GM12891 (cell line): ENCODE data around the gene SIN3B.

Source experiments
- PAX5 ChIP-seq: IDR thresholded peaks from 2 replicates; pipeline ENCODE4 v1.6.1; 2011; ENCODE audit warnings: low read length, moderate library complexity, mild to moderate bottlenecking; ENCODE audit not compliant: insufficient read depth, severe bottlenecking
- POLR2A ChIP-seq: IDR thresholded peaks from 2 replicates; pipeline ENCODE4 v1.6.1; 2011; ENCODE audit warnings: low read depth, low read length, control low read depth
- POLR2AphosphoS5 ChIP-seq: IDR thresholded peaks from 2 replicates; pipeline ENCODE4 v1.6.1; 2011; ENCODE audit warnings: low read depth, low read length, control low read depth
- POU2F2 ChIP-seq: IDR thresholded peaks from 2 replicates; pipeline ENCODE4 v1.6.1; 2011; ENCODE audit warnings: low read depth, mild to moderate bottlenecking, control low read depth, low read length, moderate library complexity
- SPI1 ChIP-seq: IDR thresholded peaks from 2 replicates; pipeline ENCODE4 v1.6.1; 2011; ENCODE audit warnings: low read depth, low read length, control low read depth
- TAF1 ChIP-seq: IDR thresholded peaks from 2 replicates; pipeline ENCODE4 v1.6.1; 2011; ENCODE audit warnings: low read depth, low read length, control low read depth

DNA sequence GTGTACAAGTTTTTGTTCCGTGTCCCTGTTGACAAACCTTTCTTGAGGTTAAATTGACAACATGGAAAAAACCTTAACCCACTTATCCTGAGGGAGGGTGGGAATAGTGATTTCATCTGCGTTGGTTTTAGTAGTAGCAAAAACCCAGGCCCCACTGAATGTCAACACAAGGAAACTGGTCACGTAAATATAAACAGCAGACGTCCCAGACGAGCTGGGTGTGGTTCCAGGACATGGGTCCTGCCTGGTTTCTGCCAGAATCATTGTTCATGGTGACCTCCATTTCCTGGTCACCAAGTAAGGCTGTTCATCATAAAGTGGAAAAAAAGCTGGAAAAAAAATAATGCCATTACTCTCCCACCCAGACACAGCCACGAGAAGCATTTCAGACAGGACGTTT is 42.7 kb downstream of the SIN3B start:
- TF ChIP-seq POLR2AphosphoS5 (no peak), POLR2A (no peak), TAF1 (no peak), PAX5 (no peak), SPI1 (no peak), POU2F2 (no peak)
